IMR-90 (cell line): ENCODE measurements around the gene FBXL4. TPM values are rescaled to one million over a fixed set of nuclear protein-coding genes. Genes with fewer than 3 reads are reported as not detected.

ENCODE experiments used
- ATAC-seq: fragments of 200-7000 bp; cut with Tn5 transposase; 2 replicates; pipeline ENCODE4 v1.9.1; 2020; ENCODE audit warnings: low read depth, mild to moderate bottlenecking, moderate library complexity
- BruUV-seq: library from RNA; stranded (reverse); fragments of 400-500 nt; replicated peaks from 2 replicates; lab custom pipeline; 2021; lab: Mats Ljungman, UMichigan
- CTCF ChIA-PET: fragments of 300-600 bp; formaldehyde crosslinking; extraction: SDS; loops from one replicate; lab custom pipeline; 2021; ENCODE audit warnings: antibody characterized with exemption; lab: Yijun Ruan, JAX
- POLR2A ChIA-PET: fragments of 300-600 bp; sonication (Branson Sonifier 250); formaldehyde crosslinking; loops from one replicate; lab custom pipeline; 2022; ENCODE audit warnings: antibody characterized with exemption; ENCODE audit not compliant: unreplicated experiment; lab: Charles Lee
- DNase-seq: peaks from one replicate; pipeline ENCODE4 v3.0.0; 2013
- H2AFZ ChIP-seq: replicated peaks from 2 replicates; pipeline ENCODE3; 2013; ENCODE audit warnings: low read length, mild to moderate bottlenecking; ENCODE audit not compliant: poor library complexity
- H2AK5ac ChIP-seq: 2 replicates; pipeline ENCODE4 v1.6.1; 2013; ENCODE audit warnings: low read depth, low read length, inconsistent platforms
- H2AK9ac ChIP-seq: replicated peaks from 2 replicates; pipeline ENCODE3; 2013; ENCODE audit warnings: mild to moderate bottlenecking, low read depth, low read length, moderate library complexity; ENCODE audit not compliant: poor library complexity
- H2BK120ac ChIP-seq: 2 replicates; pipeline ENCODE4 v1.6.1; 2013; ENCODE audit warnings: low read depth, low read length, inconsistent platforms
- H2BK15ac ChIP-seq: 3 replicates; pipeline ENCODE4 v1.6.1; 2013; ENCODE audit warnings: low read depth, low read length, inconsistent platforms
- H2BK20ac ChIP-seq: 2 replicates; pipeline ENCODE4 v1.6.1; 2013; ENCODE audit warnings: low read depth, mild to moderate bottlenecking, inconsistent platforms, low read length, moderate library complexity
- H2BK5ac ChIP-seq: 2 replicates; pipeline ENCODE4 v1.6.1; 2013; ENCODE audit warnings: mild to moderate bottlenecking, low read depth, low read length, inconsistent platforms; ENCODE audit not compliant: poor library complexity, severe bottlenecking
- H3K14ac ChIP-seq: replicated peaks from 2 replicates; pipeline ENCODE4 v1.6.1; 2013; ENCODE audit warnings: low read depth, low read length, inconsistent platforms
- H3K18ac ChIP-seq: 2 replicates; pipeline ENCODE4 v1.6.1; 2013; ENCODE audit warnings: low read depth, low read length, control low read depth
- H3K23ac ChIP-seq: 2 replicates; pipeline ENCODE4 v1.6.1; 2013; ENCODE audit warnings: low read depth, low read length, inconsistent platforms
- H3K27ac ChIP-seq: 2 replicates; pipeline ENCODE4 v1.5.1; 2013; ENCODE audit warnings: mild to moderate bottlenecking, control low read depth, low read length; ENCODE audit not compliant: insufficient read depth
- H3K27me3 ChIP-seq: 2 replicates; pipeline ENCODE4 v1.6.1; 2013; ENCODE audit warnings: low read length; ENCODE audit not compliant: control insufficient read depth, insufficient read depth
- H3K36me3 ChIP-seq: 2 replicates; pipeline ENCODE4 v1.6.1; 2013; ENCODE audit warnings: low read length, mixed read lengths; ENCODE audit not compliant: control insufficient read depth, insufficient read depth
- H3K4ac ChIP-seq: 2 replicates; pipeline ENCODE4 v1.6.1; 2013; ENCODE audit warnings: low read depth, low read length, inconsistent platforms
- H3K4me1 ChIP-seq: 2 replicates; pipeline ENCODE4 v1.6.1; 2013; ENCODE audit warnings: low read length, mixed read lengths; ENCODE audit not compliant: control insufficient read depth, insufficient read depth
- H3K4me2 ChIP-seq: 2 replicates; pipeline ENCODE4 v1.6.1; 2013; ENCODE audit warnings: low read depth, mild to moderate bottlenecking, control low read depth, low read length, moderate library complexity
- H3K4me3 ChIP-seq: 2 replicates; pipeline ENCODE4 v1.5.1; 2013; ENCODE audit warnings: low read depth, mild to moderate bottlenecking, control low read depth, low read length, moderate library complexity; ENCODE audit not compliant: insufficient read depth
- H3K56ac ChIP-seq: 2 replicates; pipeline ENCODE4 v1.6.1; 2013; ENCODE audit warnings: low read length, inconsistent platforms; ENCODE audit not compliant: insufficient read depth; ENCODE audit errors: extremely low read depth
- H3K79me1 ChIP-seq, 2 experiments: 2 replicates each; pipeline ENCODE4 v1.6.1; 2013; ENCODE audit warnings: low read length in 2 of 2, inconsistent platforms in 1 of 2, low read depth in 1 of 2
- H3K9ac ChIP-seq: 2 replicates; pipeline ENCODE4 v1.6.1; 2013; ENCODE audit warnings: low read depth, low read length, control low read depth
- H3K9me1 ChIP-seq: 2 replicates; pipeline ENCODE4 v1.6.1; 2013; ENCODE audit warnings: low read length, inconsistent platforms; ENCODE audit not compliant: insufficient read depth
- H3K9me3 ChIP-seq: 2 replicates; pipeline ENCODE4 v1.6.1; 2013; ENCODE audit warnings: low read length; ENCODE audit not compliant: control insufficient read depth, insufficient read depth
- H4K20me1 ChIP-seq: 2 replicates; pipeline ENCODE4 v1.6.1; 2013; ENCODE audit warnings: low read length, inconsistent platforms; ENCODE audit not compliant: insufficient read depth
- H4K5ac ChIP-seq: 2 replicates; pipeline ENCODE4 v1.6.1; 2013; ENCODE audit warnings: mild to moderate bottlenecking, low read depth, low read length, control low read depth
- H4K8ac ChIP-seq, 2 experiments: 2 replicates each; pipeline ENCODE4 v1.6.1; 2013; ENCODE audit warnings: low read depth in 2 of 2, low read length in 2 of 2, control low read depth in 1 of 2, inconsistent platforms in 1 of 2
- H4K91ac ChIP-seq: 2 replicates; pipeline ENCODE4 v1.6.1; 2013; ENCODE audit warnings: low read depth, low read length, inconsistent platforms; ENCODE audit not compliant: insufficient read depth
- ELK1 ChIP-seq: fragments of 150-350 bp; IDR thresholded peaks from 2 replicates; pipeline ENCODE4 v1.6.1; 2016; ENCODE audit warnings: low read depth, mild to moderate bottlenecking, low read length, moderate library complexity, borderline replicate concordance
- FOS ChIP-seq: fragments of 150-350 bp; IDR thresholded peaks from 2 replicates; pipeline ENCODE4 v1.6.1; 2016; ENCODE audit warnings: low read depth, low read length
- MAFK ChIP-seq: IDR thresholded peaks from 2 replicates; pipeline ENCODE4 v1.6.1; 2012; ENCODE audit warnings: low read depth, low read length, improper control_type of control experiment
- RFX5 ChIP-seq: IDR thresholded peaks from 2 replicates; pipeline ENCODE4 v1.8.0; 2012; ENCODE audit warnings: low read depth, mild to moderate bottlenecking, low read length, moderate library complexity
- SMC3 ChIP-seq: fragments of 150-350 bp; IDR thresholded peaks from 2 replicates; pipeline ENCODE4 v1.6.1; 2016; ENCODE audit warnings: low read depth, mild to moderate bottlenecking, antibody characterized with exemption, low read length, moderate library complexity
- WGBS, 2 experiments: methylation state at CpG; one replicate each; pipeline versions ENCODE4 v1.1.5 to v1.1.7; 2013; ENCODE audit warnings: missing lambda C conversion rate in 2 of 2; ENCODE audit not compliant: insufficient read length in 1 of 2; ENCODE audit errors: extremely low coverage in 2 of 2; 5-methylcytosine and 5-hydroxymethylcytosine counted together
- dilution Hi-C: fragments of 300-500 bp; cut with HindIII; formaldehyde crosslinking; loops from one replicate; pipeline ENCODE4 v1.14.3; 2018; ENCODE audit warnings: low sequenced_read_pairs; ENCODE audit not compliant: unreplicated experiment
- in situ Hi-C: fragments of 300-500 bp; cut with MboI; formaldehyde crosslinking; loops from 3 replicates; pipeline ENCODE4 v1.14.3; 2019; ENCODE audit warnings: low sequenced_read_pairs, inconsistent platforms, mixed read lengths
- intact Hi-C: fragments of 100-400 bp; cut with micrococcal nuclease; formaldehyde crosslinking; loops from 2 replicates; pipeline ENCODE4 v1.10.0; 2022
- polyA plus RNA-seq, 3 experiments: library from polyadenylated mRNA; depleted of rRNA; stranded (reverse); fragments of >200 nt; gene quantifications; 2 replicates each; pipeline ENCODE4 v1.2.3, GENCODE V29; 2012; ENCODE audit warnings: low replicate concordance in 1 of 3
- total RNA-seq: library from RNA; depleted of rRNA; stranded (reverse); fragments of >200 nt; gene quantifications from 2 replicates; pipeline ENCODE4 v1.2.3, GENCODE V29; 2012
- TF ChIP-seq, protein P1 (sequence below): fragments of 150-350 bp; IDR thresholded peaks from 2 replicates; pipeline ENCODE4 v1.6.1; 2017; ENCODE audit warnings: mild to moderate bottlenecking, antibody characterized with exemption, low read length, low read depth

Gene FBXL4
- total and polyA plus RNA-seq, 2 of the 4 experiments (the other 2 are of a cell fraction): 7.8 to 17.6 TPM

- Histone ChIP-seq H4K5ac (no peak overlapping the region), H3K27me3 (peaks cover 78% of the 10 kb centered on the region)
- ATAC-seq: no peak
Observed at GRCh38 chr6:98835149-98836024, 112.4 kb downstream of the FBXL4 start.

More at GRCh38 chr6:98835149-98836024, 112.4 kb downstream of the FBXL4 start:
- BruUV-seq: no TSS peak
- TF ChIP-seq SMC3 (no peak), RFX5 (no peak), FOS (no peak), MAFK (no peak), ELK1 (no peak)
- TF ChIP-seq, protein P1, sequence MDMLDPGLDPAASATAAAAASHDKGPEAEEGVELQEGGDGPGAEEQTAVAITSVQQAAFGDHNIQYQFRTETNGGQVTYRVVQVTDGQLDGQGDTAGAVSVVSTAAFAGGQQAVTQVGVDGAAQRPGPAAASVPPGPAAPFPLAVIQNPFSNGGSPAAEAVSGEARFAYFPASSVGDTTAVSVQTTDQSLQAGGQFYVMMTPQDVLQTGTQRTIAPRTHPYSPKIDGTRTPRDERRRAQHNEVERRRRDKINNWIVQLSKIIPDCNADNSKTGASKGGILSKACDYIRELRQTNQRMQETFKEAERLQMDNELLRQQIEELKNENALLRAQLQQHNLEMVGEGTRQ: no peak
- peaks cover 3% of the 10 kb centered on the region; the same call in 1 of the 2 replicates for H3K9me3 ChIP-seq
- H3K56ac ChIP-seq: no peak overlapping the region
- H3K18ac ChIP-seq: no peak overlapping the region
- H3K9me1 ChIP-seq: no peaks in the 10 kb centered on the region
- no peak overlapping the region for H2BK120ac ChIP-seq
- no peak overlapping the region for H3K23ac ChIP-seq
- no peak overlapping the region for H4K8ac ChIP-seq
- no peak overlapping the region for H3K14ac ChIP-seq
- H2AFZ ChIP-seq: peak overlapping the region; percentile 78
- H3K4ac ChIP-seq: no peak overlapping the region
- H2BK5ac ChIP-seq: no peak overlapping the region
- H4K91ac ChIP-seq: no peak overlapping the region
- no peak for DNase-seq
- no peak overlapping the region for H3K4me3 ChIP-seq
- H2BK15ac ChIP-seq: no peak overlapping the region
- WGBS, 2 experiments: 0% methylated on average over 31 of the region's 76 CpGs; no CpG with 5 or more reads in 1 of the 2 experiments
- H3K4me2 ChIP-seq: peak overlapping the region; percentile 31; the same call in 1 of the 2 replicates
- no peaks in the 10 kb centered on the region for H3K79me1 ChIP-seq
- intact Hi-C loops (no loop called here), in situ Hi-C loops (no loop called here), dilution Hi-C loops (no loop called here)
- no peak overlapping the region for H2AK5ac ChIP-seq
- no peak overlapping the region for H2AK9ac ChIP-seq
- H3K9ac ChIP-seq: no peak overlapping the region
- H3K4me1 ChIP-seq: peaks cover 7% of the 10 kb centered on the region; the same call in 1 of the 2 replicates
- H3K27ac ChIP-seq: no peak overlapping the region
- no peaks in the 10 kb centered on the region for H3K36me3 ChIP-seq
- H2BK20ac ChIP-seq: no peak overlapping the region
- POLR2A ChIA-PET: no interaction called here
- H4K20me1 ChIP-seq: no peaks in the 10 kb centered on the region; the same call in none of the 2 replicates
- CTCF ChIA-PET: interaction anchor here (0.7 kb wide), 1 partner anchor 1649 kb away, joined by 3 read pairs; no protein-coding TSS in a partner anchor
